ENCODE data around the gene XKRX.
A peak's percentile ranks its signal among the peaks of the same experiment; 100 is the strongest.

Gene XKRX

GRCh38 chrX:100928660-100929613, at the start of gene XKRX:
Gene XKRX (minus strand): TSS chrX:100928917. CDS start chrX:100928304, 613 bp downstream.
- no peak for DNase-seq

GRCh38 chrX:100976211-100976610, 47.5 kb upstream of the XKRX start:
- no peak for DNase-seq

DNA sequence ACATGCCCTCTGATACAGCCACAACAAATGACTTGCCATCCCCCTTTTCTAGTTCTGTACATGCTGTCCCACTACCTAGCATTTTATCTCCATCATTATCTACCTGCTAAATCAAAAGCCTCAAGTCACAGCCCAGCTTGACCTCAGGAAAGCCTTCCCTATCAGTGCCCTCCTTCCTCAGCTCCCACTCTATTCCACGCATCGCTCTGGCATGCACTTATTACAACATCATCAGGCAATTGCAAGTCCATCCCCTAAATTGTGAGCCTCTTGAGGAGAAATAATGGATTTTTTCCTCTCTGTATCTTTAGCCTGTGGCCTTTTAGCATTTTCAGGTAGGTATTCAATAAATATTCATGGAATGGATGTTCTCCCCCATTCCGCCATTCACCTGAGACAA, 46.5 kb upstream of the XKRX start:
- no peak for DNase-seq

- DNase-seq: no peak
Measured at GRCh38 chrX:100973411-100973810, 44.7 kb upstream of the XKRX start.

- no peak for DNase-seq
Measured at GRCh38 chrX:100969936-100970335, 41.2 kb upstream of the XKRX start.

DNA sequence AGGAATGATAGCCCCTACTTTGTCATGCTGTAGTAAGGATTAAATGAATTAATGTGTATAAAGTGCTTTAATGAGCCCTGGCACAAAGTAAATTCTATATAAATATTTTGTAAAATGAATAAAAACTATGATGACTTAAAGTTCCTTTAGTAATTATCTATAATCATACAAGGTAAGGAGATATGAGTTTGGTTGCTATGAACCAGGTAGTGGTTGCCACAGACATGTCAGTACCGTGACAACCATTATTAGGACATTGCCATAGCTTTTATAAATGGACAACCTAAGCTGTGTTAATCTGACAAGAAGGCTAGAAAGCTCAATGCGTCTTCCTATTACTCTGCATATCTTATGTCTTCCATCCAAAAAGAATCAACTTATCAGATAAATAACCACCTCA, 40.7 kb upstream of the XKRX start, which contains the start of gene ARL13A:
Gene ARL13A, plus strand, starts transcription at position 301 of the 400 bp plus-strand sequence. CDS start 3,982 bp downstream, outside the sequence.
- DNase-seq: no peak

DNA sequence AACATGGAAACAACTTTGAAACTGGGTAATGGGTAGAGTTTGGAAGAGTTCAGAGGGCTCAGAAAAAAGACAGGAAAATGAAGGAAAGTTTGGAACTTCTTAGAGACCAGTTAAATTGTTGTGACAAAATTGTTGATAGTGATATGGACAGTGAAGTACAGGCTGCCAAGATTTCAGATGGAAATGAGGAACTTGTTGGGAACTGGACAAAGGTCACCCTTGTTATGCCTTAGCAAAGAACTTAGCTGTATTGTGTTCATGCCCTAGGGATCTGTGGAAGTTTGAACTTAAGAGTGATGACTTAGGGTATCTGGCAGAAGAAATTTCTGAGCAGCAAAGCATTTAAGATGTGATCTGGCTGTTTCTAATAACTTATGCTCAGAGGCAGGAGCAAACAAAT, 35.6 kb upstream of the XKRX start:
- DNase-seq: no peak

- DNase-seq: no peak
Measured at GRCh38 chrX:100962811-100963210, 34.1 kb upstream of the XKRX start.

- no peak for DNase-seq
Measured at GRCh38 chrX:100948557-100948956, 19.8 kb upstream of the XKRX start.

GRCh38 chrX:100946299-100946927, 17.7 kb upstream of the XKRX start:
- DNase-seq: no peak

DNA sequence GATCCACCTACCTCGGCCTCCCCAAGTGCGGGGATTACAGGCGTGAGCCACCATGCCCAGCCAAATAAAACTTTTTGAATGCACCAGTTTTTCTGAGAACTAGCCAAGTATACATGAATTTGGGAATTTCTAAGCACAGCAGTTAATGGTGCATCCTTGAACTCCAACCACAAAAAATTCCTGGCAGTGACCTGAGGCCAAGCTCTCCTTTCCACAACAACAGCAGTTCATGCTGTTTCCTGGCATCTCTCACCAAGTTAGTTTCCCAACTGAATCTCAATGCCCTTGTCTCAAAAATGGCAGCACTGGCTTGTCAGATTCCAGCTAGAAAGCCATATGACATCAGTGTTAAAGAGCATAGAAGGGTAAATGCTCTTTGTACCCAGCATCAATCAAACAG, 15.9 kb upstream of the XKRX start:
- no peak for DNase-seq

- DNase-seq: no peak
Measured at GRCh38 chrX:100939333-100939732, 10.6 kb upstream of the XKRX start.

DNA sequence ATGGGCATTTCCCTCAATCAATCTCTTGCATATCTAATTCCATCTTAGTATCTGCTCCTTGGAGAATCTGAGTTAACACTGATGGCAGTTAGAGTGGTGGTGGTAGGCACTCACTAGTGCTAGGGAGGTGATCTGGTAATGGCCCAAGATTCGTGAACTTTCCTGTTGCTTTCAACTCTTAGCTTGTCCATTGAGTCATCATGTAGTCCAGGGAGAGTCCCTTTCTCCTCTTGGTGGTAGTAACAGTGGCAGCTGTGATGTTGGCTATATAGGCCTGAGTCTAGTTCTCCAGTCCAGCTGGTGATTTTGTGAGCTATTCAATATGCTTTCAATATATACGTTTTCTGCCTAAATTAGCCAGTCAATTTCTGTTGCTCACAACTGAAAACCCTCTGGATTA, 7.0 kb upstream of the XKRX start:
- no peak for DNase-seq

DNA sequence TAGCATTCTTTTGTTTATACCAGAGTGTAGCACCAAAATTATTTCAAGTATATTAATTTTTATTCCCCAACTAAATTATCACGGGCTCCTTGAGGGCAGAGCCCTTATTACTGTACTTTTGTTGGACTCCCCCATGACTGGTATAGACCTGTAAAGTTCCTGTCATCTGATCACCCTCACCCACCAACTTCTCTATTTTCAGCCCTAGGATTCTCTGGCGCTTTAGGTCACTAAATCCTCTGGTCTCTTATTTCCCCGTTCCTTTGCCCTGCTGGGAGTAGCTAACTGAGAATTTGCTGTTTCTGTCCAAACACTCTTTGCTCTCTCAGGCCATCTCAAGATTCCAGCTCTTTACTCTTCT, 3.2 kb upstream of the XKRX start:
- DNase-seq: no peak

GRCh38 chrX:100931218-100931924, 2.7 kb upstream of the XKRX start:
- no peak for DNase-seq

GRCh38 chrX:100926453-100926852, 2.3 kb downstream of the XKRX start:
- DNase-seq: no peak

GRCh38 chrX:100924375-100924774, 4.3 kb downstream of the XKRX start:
- DNase-seq: no peak

DNA sequence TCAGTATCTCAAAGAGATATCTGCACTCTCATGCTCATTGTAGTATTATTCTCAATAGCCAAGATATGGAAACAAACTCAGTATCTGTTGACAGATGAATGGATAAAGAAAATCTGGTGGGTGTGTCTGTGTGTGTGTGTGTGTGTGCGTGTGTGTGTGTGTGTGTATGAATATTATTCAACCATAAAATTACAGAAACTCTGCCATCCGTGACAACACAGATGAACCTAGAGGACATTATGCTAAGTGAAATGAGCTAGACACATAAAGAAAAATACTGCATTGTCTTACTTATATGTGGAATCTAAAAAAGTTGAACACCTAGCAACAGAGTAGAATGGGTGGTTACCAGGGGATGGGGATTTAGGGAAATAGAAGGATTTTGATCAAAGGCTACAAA, 13.2 kb downstream of the XKRX start:
- DNase-seq: no peak

- no peak for DNase-seq
Measured at GRCh38 chrX:100913111-100913510, 15.6 kb downstream of the XKRX start.

- no peak for DNase-seq
Measured at GRCh38 chrX:100911731-100912130, 17.0 kb downstream of the XKRX start.

DNA sequence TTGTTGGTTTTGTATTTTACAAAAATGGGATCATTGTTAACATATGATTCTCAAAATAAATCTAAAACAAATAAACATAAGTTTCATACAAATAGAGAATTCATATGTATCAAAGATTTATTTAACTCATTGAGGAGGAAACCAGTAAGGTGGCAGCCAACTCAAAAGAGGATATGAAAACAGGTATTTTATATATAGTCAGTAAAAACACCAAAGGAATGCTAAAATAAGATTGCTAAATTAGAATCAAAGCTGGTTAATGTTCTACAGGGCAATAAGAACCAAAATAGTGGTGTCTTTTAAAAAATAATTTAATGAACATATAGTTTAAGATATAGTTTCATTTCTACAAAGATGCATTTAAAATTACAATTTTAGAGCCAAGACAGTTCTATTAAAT, 23.1 kb downstream of the XKRX start:
- no peak for DNase-seq

DNA sequence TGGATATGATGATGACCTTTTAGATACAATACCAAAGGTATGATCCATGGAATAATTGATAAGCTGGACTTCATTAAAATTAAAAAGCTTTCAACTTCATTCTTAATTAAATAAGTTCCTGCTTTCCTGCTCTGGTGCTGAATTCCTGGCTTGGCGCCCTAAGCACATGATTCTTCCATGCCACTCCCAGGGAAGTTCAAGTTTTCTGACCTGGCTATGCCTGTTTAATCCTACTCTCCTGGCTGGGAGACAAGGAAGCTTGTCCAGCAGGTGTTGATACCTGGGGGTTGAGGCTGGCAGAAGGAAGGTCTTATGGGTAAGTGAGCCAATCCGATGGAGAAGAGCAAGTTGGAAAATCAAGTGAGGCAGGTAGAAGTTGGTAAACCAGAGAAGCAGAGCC, 24.3 kb downstream of the XKRX start:
- DNase-seq: no peak

- peak in 1 of 2 experiments; percentile 8 for DNase-seq
Measured at GRCh38 chrX:100895365-100896075, 33.2 kb downstream of the XKRX start.

All from SW 1271 (cell line).